GM18909 (cell line): ENCODE results near the gene COA8.

Source experiments
- ATAC-seq: cut with Tn5 transposase; IDR thresholded peaks from one replicate; pipeline ENCODE4 v1.9.1; 2021; ENCODE audit warnings: mild to moderate bottlenecking; ENCODE audit not compliant: unreplicated experiment, poor library complexity

Gene COA8

DNA sequence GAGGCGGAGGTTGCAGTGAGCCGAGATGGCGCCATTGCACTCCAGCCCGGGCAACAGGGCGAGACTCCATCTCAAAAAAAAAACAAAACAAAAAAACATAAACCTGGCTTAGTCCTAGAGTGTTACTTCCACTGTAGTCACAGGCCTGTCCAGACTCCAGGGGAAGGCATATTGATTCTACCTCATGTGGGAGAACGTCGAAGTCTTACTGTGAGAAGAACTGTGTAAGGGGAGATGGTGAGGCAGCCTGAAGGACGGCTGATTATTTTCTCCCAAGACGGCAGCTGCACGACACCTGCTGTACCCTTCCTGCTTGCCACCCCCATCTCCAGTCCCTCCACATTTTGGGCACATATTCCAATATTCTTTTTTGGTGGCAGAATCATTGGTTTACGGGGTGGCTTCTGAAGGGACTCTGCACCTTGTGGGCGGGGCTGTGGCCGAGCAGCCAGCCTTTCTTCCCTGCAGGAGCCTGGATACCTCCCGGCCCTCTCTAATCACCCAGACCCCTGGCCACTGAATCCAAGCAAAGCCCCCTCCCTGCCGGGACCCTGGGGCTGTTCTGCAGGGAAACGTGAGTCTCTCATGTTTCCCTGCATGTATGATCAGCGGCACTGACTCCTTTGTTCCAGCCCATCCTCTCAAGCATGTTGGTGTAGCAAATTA is 54.0 kb downstream of the COA8 start:
- no peak for ATAC-seq

DNA sequence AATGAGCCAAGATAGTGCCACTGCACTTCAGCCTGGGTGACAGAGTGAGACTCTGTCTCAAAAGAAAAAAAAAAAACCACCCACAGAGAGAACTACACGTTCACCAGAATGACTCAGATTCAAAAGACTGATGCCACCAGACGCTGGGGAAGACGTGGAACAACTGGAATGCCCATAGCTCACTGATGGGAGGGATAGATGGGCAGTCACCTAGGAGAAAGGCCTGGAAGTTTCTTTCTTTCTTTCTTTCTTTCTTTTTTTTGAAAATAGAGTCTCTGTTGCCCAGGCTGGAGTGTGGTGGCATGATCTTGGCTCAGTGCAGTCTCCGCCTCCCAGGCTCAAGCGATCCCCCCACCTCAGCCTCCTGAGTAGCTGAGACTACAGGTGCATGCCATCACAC is 56.3 kb downstream of the COA8 start:
- no peak for ATAC-seq

DNA sequence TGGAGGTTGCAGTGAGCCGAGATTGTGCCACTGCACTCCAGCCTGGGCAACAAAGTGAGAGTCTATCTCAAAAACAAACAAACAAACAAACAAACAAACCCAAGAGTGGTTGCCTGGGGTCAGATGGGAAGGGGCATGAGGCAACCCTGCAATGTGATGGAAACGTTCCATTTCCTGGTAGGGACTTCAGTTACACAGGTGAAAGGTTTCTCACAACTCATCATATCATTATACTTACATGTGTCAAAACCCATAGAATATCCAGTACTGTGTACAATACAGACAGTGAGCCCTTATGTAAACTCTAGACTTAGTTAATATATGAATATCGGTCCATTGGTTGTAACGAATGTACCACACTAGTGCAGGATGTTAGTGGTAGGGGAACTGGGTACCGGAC is 59.1 kb downstream of the COA8 start:
- ATAC-seq, result no peak

DNA sequence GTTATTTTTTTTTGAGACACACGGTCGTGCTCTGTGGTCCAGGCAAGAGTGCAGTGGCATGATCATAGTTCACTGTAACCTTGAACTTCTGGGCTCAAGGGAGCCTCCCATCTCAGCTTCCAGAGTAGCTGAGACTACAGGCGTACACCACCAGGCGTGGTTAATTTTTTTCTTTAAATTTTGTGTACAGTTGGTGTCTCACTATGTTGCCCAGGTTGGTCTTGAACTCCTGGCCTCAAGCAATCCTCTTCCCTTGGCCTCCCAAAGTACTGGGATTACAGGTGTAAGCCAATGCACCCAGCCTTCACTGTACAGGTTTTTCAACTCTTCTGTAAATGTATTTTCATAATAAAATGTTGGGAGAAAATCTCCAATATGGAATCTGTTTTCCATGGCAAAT is 60.5 kb downstream of the COA8 start:
- no peak for ATAC-seq

DNA sequence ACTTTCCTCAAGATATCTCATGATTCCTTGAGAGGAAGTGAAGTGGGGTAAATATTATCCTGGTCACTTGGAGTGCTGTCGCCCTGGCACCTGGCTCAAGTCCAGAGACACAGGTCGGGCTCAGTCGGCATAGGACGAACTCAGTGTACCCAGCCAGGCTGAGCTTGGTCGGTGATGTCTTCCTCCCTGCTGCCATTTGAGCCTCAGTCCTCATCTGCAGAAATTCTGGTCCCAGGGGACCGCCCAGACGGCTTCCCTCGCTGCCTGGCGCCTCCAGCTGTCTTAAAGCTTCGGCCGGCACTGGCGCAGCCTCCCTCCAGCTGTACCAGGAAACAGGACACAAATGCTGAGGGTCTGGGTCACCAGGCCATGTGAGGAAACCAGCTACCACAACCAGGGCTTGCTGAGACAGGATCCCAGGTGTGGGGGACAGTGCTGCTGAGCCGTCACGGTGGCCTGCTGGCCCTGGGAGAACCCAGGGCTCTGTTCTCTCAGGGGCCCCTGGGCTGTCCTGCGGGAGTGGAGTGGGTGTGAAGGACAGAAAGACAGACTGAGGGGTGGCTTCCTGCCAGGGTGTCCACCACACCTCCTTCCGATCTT is 61.2 kb downstream of the COA8 start:
- no peak for ATAC-seq

DNA sequence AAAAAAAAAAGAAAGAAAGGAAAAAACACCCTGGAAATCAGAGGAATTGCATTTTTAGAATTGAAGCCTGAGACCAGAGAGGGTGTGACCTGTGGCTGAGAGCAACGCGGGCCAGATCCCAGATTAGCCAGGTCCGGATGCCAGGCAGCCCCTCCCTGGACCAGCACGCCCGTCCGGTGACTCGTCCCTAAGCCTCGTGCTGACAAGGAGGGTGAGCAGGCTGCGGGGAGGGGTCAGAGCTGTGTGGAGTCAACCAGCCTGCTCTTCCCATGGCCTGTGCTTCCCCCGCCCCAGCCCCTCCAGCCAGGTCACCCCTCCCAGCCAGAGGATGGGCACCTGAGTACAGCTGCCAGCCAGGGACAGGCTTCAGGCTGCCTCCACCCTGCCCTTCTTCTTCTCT is 62.1 kb downstream of the COA8 start:
- no peak for ATAC-seq

DNA sequence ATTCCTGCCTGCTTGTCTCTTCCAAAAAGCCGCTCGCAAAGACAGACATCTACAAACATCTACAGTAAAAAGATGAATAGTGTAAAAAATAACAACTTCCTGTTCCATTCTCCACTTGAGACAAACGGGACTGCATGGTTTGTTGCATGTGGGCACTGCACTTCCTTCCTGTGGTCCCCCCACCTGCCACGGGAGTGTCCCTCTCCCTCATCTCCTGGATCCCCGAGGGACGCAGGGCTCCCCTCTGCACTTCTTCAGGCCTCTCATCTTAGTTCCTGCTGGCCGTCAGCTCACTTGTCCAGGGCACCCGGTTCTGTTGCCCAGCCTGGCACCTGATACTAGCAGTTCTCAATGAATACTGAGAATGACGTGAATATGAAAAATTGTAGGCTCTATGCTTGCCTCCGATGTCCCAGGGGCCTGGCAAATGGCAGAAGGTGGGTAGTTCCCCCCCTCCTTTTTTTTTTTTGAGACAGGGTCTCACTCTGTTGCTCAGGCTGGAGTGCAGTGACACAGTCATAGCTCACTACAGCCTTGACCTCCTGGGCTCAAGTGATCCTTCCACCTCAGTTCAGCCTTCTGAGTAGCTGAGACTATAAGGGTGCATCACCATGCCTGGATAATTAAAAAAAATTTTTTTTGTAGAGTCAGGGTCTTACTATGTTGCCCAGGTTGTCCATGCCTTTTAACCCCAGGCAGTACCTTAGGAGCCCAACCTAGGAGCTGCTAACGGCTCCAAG is 62.8 kb downstream of the COA8 start:
- no peak for ATAC-seq

DNA sequence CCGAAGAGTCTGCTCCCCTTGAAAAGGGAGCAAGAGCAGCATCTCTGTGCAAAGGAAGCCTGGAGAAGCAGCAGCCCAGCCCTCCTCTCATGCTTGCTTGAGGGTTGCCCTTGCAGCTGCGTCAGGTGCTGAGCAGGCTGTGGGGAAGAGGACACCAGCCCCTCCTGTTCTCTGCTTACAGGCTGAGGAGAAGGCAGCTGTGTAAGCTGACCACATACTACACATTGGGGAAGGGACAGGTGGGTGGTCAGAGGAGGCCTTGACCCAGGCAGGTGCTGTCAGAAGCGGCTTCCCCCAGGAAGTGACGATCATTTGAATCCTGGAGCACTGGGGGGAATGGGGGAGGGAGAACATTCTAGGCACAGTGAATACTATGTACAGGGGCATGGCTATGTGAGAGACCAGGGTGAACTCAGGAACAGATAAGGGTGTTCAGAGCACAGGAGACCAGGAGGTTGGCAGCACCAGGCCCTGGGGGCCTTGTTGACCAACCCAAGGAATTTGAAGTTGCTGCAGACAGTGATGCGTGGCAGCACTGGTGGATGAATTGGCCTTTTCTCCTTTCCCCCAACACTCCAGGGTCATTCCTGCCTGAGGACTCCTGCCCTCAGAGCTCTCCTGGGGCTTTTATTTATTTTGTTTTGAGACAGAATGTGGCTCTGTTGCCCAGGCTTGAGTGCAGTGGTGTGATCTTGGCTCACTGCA is 63.5 kb downstream of the COA8 start:
- ATAC-seq, result no peak

DNA sequence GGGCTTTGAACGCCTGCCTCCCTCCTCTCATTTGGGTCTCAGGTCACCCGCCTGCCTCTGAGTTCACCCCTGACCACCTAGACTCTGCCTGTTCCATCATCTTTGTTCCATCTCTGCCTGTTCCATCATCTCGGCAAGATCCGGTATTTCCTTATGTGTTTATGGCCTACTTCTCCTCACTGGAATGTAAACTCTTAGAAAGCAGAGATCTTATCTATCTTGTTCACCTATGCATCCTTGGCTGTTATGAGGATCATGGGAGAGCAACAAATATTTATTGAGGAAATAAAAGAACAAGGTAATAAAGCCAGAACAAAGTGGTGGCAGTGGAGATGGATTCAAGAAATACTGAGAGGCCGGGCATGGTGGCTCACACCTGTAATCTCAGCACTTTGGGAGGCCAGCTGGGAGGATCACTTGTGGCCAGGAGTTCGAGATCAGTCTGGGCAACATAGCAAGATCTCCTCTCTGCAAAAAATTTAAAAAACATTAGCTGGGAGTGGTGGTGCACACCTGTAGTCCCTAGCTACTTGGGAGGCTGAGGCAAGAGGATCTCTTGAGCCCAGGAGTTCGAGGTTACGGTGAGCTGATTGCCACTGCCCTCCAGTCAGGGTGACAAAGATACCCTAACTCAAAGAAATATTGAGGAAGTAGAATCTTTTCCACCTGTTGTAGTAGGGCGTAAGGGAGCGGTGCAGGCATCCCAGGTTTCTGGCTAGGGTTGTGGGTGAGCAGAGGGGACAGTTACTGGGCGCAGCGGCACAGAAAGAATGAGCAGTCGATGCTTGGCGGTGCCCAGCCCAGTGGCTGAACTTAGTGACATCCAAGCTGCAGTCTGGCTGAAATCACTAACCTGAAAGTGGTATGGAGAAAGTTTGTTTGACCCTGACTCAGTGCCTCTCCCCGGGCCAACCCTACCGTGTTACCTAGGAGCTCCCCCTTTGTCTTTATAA is 64.6 kb downstream of the COA8 start:
- no peak for ATAC-seq

DNA sequence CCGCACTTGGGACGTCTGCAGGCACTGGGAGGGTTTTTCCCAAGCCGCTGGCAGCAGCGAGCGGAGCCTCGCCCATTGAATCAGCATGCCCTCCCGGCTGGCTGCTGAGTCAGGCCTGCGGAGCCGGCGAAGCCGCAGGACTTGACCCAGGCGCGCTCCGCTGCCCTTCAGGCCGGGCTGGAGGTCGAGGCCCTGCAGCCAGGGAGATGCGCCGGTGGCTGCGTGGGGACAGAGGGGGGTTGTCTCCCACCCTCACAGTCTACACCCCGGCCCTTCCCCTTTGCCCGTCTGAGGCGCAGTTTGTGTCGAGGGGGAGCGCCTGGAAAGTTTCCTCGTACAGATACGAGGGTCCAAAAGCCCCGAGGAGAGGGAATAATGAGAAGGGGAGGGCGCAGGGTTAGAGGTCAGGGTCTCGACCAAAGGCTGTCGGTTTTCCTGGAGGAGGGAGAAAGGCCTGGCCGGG is 65.5 kb downstream of the COA8 start:
- peak; percentile 7 for ATAC-seq

DNA sequence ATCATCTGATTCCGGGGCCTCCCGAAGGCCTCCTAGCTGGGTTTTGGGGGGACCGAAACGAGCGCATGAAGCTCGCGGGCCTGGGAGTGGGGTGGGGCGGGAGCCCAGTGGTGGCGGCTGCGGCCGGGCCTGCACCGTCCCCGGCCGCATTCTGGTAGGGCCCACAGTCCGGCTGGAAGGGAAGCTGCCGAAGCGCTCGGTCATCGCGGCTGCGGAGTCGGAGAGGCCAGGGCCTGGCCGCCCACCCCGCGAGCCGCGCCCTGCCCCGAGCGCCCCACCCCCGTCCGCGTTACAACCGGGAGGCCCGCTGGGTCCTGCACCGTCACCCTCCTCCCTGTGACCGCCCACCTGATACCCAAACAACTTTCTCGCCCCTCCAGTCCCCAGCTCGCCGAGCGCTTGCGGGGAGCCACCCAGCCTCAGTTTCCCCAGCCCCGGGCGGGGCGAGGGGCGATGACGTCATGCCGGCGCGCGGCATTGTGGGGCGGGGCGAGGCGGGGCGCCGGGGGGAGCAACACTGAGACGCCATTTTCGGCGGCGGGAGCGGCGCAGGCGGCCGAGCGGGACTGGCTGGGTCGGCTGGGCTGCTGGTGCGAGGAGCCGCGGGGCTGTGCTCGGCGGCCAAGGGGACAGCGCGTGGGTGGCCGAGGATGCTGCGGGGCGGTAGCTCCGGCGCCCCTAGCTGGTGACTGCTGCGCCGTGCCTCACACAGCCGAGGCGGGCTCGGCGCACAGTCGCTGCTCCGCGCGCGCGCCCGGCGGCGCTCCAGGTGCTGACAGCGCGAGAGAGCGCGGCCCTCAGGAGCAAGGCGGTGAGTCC is 66.1 kb downstream of the COA8 start, which contains the start of gene KLC1:
TSS of gene KLC1 (plus strand) at position 528 of the 819 bp plus-strand sequence. CDS start 25,354 bp downstream, outside the sequence.
- ATAC-seq, result peak; percentile 65

DNA sequence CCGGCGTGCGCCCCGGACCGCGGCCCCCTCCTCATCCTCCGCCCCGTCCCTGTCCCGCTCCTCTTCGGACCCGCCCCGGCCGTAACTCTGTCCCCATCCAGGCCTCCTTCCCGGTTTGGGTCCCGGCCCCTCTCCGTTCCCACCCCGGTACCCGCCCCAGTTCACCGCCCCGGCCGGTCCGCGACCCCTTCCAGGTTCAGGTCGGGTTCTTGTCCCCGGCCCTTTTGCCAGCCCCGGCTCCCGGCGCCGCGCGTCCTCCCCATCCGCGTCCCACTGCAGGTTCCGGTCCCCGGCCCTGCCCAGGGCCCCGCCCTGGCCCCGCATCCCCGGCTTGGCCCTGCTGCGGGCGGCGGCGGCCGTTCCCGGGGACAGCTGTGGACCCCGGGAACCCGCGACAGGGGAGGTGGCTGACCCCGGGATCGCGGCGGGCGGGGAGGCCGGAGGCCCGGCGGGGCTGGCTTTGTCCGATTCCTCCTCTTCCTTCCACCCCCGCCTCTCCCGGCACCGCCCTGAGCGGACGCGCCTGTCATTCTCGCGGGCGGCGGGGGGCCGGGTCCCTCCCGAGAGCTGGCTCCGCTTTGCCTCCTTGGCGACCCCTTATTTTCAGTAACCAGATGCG is 66.9 kb downstream of the COA8 start:
- ATAC-seq, result peak; percentile 28

DNA sequence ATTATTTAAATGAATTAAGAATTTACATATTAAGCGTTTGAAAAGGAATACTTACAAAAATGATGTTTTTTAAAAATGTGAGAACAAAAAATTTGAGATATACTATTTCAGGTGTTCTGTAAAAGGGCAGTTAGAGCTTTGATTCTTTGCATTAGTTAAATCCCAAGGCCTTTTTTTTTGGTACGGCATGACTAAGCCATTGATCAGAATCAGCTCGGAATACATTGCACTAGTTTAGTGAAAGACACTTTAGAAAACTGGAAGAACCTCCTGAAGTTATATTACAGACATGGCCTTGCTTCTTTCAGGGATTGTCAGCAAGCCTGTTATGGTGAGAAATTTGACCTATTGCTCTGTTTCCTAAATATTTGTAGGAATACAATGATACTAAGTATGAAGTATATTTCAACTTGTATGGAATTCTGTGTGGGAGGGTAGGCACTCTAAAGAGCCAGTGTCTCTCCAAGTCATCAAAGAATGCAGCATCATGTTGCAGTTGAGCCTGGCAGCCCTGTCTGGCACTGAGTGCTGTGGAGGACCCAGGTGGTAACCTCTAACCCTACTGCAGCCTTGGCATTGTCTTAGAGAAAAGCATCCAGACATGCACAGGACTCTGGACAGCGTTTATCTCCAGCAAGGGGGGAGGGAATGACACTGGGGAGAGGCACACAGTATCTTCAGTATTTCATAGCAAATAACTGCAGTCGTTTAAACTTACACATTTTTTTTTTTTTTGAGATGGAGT is 67.8 kb downstream of the COA8 start:
- no peak for ATAC-seq

DNA sequence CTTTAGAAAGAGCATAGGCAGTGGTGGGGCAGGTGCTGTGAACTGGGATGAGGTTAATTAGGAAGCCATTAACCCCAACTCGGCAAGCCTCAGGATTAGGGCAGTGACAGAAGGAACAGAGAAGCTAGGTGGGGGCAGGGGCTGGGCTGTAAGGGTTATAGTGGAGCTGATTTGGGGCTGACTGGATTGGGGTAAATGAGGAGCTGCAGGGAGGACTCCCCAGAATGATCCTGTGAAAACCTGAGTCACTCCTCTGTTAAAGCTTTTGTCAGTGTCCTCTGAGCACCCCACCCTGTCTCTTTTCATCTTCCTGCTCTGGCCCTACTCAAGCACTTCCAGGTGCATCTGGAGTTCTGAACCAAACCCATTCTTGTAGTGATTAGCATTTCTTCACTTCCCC is 70.6 kb downstream of the COA8 start:
- no peak for ATAC-seq

DNA sequence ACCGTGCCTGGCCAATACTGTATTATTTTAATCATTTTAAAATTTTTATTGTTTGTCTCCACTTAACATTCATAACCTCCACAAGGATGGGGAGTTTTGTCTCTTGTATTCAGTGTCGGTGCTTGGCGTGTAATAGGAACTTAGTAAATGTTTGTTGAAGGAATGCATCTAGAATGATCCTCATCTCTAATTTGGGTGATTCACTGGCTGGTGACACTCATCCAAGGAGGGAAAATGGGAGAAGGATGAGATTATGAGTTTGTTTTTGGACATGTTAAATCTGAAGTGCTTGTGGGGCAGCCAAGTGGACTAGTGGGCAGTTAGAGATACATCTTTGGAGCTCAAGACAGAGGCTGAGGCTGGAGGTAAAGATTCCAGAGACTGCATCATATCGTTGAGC is 71.4 kb downstream of the COA8 start:
- no peak for ATAC-seq

DNA sequence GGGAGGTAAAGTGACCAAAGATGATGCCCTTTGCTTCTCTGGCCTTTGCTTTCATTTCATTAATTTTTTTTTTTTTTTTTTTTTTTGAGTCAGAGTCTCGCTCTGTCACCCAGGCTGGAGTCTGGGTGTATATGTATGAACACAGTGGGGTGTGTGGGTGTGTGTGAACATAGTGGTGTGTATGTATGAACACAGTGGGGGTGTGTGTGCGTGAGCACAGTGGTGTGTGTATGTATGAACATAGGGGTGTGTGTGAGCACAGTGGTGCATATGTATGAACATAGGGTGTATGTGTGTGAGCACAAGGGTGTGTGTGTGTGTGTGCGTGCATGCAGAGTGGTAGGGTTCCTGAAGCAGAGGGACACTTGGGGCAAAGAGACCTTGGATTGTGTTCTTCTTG is 75.8 kb downstream of the COA8 start:
- no peak for ATAC-seq
